HCT116 (cell line): Measurements from ENCODE around the gene UTS2B.

Source experiments
- CTCF ChIP-seq, 3 experiments: fragments of 200-600 bp in 1 of 3; sonication (generic) in 1 of 3; IDR thresholded peaks in 2 of 3; conservative IDR thresholded peaks in 1 of 3; 2 replicates each; pipeline ENCODE4 v1.5.1; 2012 to 2017; ENCODE audit warnings: low read depth in 2 of 3, low read length in 2 of 3, antibody characterized with exemption in 1 of 3, borderline replicate concordance in 1 of 3, control low read depth in 1 of 3, mild to moderate bottlenecking in 1 of 3, mixed read lengths in 1 of 3, mixed run types in 1 of 3, moderate library complexity in 1 of 3; ENCODE audit not compliant: insufficient read depth in 1 of 3
- ZNF274 ChIP-seq: fragments of 200-500 bp; sonication (Bioruptor generic); IDR thresholded peaks from 2 replicates; pipeline ENCODE4 v1.6.1; 2014; ENCODE audit warnings: mild to moderate bottlenecking, low read depth, low read length, inconsistent platforms

- TF ChIP-seq CTCF (IDR thresholded peaks at IDR 0.05 in 2 of 3, conservative IDR thresholded peaks at IDR 0.05 in 1 of 3; ENCODE audit: borderline replicate concordance in 1 of 3, insufficient read depth in 1 of 3, low read depth in 2 of 3, low read length in 2 of 3) (no peak), ZNF274 (no peak)
These were observed 31.5 kb downstream of the UTS2B start for GRCh38 chr3:191298846-191299245.
